WTC11 (cell line): ENCODE measurements around the gene TBR1. TPM values are rescaled to one million over a fixed set of nuclear protein-coding genes. Genes with fewer than 3 reads are reported as not detected.
A peak's percentile ranks its signal among the peaks of the same experiment; 100 is the strongest.

ENCODE experiments used
- ATAC-seq: fragments of 200-7000 bp; cut with Tn5 transposase; 2 replicates; pipeline ENCODE4 v1.10.0; 2021; ENCODE audit warnings: mild to moderate bottlenecking, moderate library complexity
- CTCF ChIA-PET: fragments of 300-600 bp; sonication (Branson Sonifier 250); formaldehyde crosslinking; loops from one replicate; lab custom pipeline; 2021; ENCODE audit warnings: antibody characterized with exemption; lab: Charles Lee
- POLR2A ChIA-PET: fragments of 350-600 bp; sonication (Branson Sonifier 250); formaldehyde crosslinking; loops from one replicate; lab custom pipeline; 2021; ENCODE audit warnings: antibody characterized with exemption; lab: Charles Lee
- DNase-seq: peaks from one replicate; pipeline ENCODE4 v3.0.0; 2021; ENCODE audit warnings: low spot score
- H3K27ac Mint-ChIP-seq: 2 replicates; pipeline ENCODE4 v1.8.0; 2021; ENCODE audit warnings: mixed read lengths
- H3K27me3 Mint-ChIP-seq: 2 replicates; pipeline ENCODE4 v1.8.0; 2021; ENCODE audit warnings: low read depth, mild to moderate bottlenecking, moderate library complexity, mixed read lengths
- H3K36me3 Mint-ChIP-seq: 2 replicates; pipeline ENCODE4 v1.8.0; 2021; ENCODE audit warnings: mixed read lengths
- H3K4me1 Mint-ChIP-seq: 2 replicates; pipeline ENCODE4 v1.8.0; 2022; ENCODE audit warnings: mixed read lengths
- H3K4me3 Mint-ChIP-seq: 2 replicates; pipeline ENCODE4 v1.8.0; 2021; ENCODE audit warnings: mild to moderate bottlenecking, moderate library complexity, mixed read lengths
- H3K9me3 Mint-ChIP-seq: 2 replicates; pipeline ENCODE4 v1.8.0; 2021; ENCODE audit warnings: mixed read lengths
- ESRRA ChIP-seq: sonication (generic); formaldehyde crosslinking; IDR thresholded peaks from 2 replicates; pipeline ENCODE4 v1.8.1; 2022; ENCODE audit warnings: mild to moderate bottlenecking, missing genetic modification reagents, borderline replicate concordance
- ETV6 ChIP-seq: sonication (generic); formaldehyde crosslinking; IDR thresholded peaks from 2 replicates; pipeline ENCODE4 v1.8.1; 2022; ENCODE audit warnings: mild to moderate bottlenecking, missing genetic modification reagents
- GABPB1 ChIP-seq: sonication (generic); formaldehyde crosslinking; IDR thresholded peaks from 2 replicates; pipeline ENCODE4 v1.8.1; 2023; ENCODE audit warnings: mild to moderate bottlenecking, missing genetic modification reagents
- HMGA2 ChIP-seq: fragments of 250-450 bp; sonication (Bioruptor Pico); IDR thresholded peaks from 2 replicates; pipeline ENCODE4 v1.4.0; 2021; ENCODE audit warnings: mild to moderate bottlenecking, moderate library complexity
- MYBL2 ChIP-seq: sonication (generic); formaldehyde crosslinking; IDR thresholded peaks from 2 replicates; pipeline ENCODE4 v1.8.1; 2023; ENCODE audit warnings: mild to moderate bottlenecking, moderate library complexity, missing genetic modification reagents
- NFATC4 ChIP-seq: fragments of 250-450 bp; sonication (Bioruptor Pico); IDR thresholded peaks from 2 replicates; pipeline ENCODE4 v1.9.0; 2021; ENCODE audit warnings: mild to moderate bottlenecking
- NFYB ChIP-seq: sonication (generic); formaldehyde crosslinking; conservative IDR thresholded peaks from 2 replicates; pipeline ENCODE4 v1.8.0; 2022; ENCODE audit warnings: low read depth, missing genetic modification reagents
- NR1H2 ChIP-seq: sonication (generic); formaldehyde crosslinking; IDR thresholded peaks from 2 replicates; pipeline ENCODE4 v1.9.0; 2021; ENCODE audit warnings: mild to moderate bottlenecking, moderate library complexity, missing genetic modification reagents
- ZNF138 ChIP-seq: sonication (generic); formaldehyde crosslinking; conservative IDR thresholded peaks from 2 replicates; pipeline ENCODE4 v1.8.1; 2022; ENCODE audit warnings: mild to moderate bottlenecking, moderate library complexity, missing genetic modification reagents
- ZNF423 ChIP-seq: fragments of 250-450 bp; sonication (Bioruptor Pico); IDR thresholded peaks from 2 replicates; pipeline ENCODE4 v2.1.2; 2022; ENCODE audit warnings: mild to moderate bottlenecking, moderate library complexity
- total RNA-seq: library from RNA; stranded (reverse); gene quantifications from 3 replicates; pipeline ENCODE4 v1.2.3, GENCODE V29; 2021
- TF ChIP-seq, protein P1 (sequence below): fragments of 250-450 bp; sonication (Bioruptor Pico); conservative IDR thresholded peaks from 2 replicates; pipeline ENCODE4 v1.9.0; 2021; ENCODE audit warnings: mild to moderate bottlenecking
- TF ChIP-seq, protein P2 (sequence below): sonication (generic); formaldehyde crosslinking; conservative IDR thresholded peaks from 2 replicates; pipeline ENCODE4 v1.8.1; 2023; ENCODE audit warnings: mild to moderate bottlenecking, low read depth, missing genetic modification reagents, moderate library complexity
- TF ChIP-seq, protein P3 (sequence below): sonication (generic); formaldehyde crosslinking; IDR thresholded peaks from 2 replicates; pipeline ENCODE4 v1.8.1; 2022; ENCODE audit warnings: mild to moderate bottlenecking, moderate library complexity, missing genetic modification reagents
- TF ChIP-seq, protein P4 (sequence below): fragments of 250-450 bp; sonication (Bioruptor Pico); IDR thresholded peaks from 2 replicates; pipeline ENCODE4 v1.9.0; 2021; ENCODE audit warnings: moderate library complexity, mild to moderate bottlenecking, inconsistent platforms, borderline replicate concordance
- TF ChIP-seq, protein P5 (sequence below): sonication (generic); formaldehyde crosslinking; IDR thresholded peaks from 2 replicates; pipeline ENCODE4 v1.8.1; 2023; ENCODE audit warnings: mild to moderate bottlenecking, moderate library complexity, missing genetic modification reagents
- TF ChIP-seq, protein P6 (sequence below): sonication (generic); formaldehyde crosslinking; IDR thresholded peaks from 2 replicates; pipeline ENCODE4 v1.8.1; 2023; ENCODE audit warnings: mild to moderate bottlenecking, missing genetic modification reagents, borderline replicate concordance

Gene TBR1
- total RNA-seq, 1 experiment from 2014 or later, result not detected

DNA sequence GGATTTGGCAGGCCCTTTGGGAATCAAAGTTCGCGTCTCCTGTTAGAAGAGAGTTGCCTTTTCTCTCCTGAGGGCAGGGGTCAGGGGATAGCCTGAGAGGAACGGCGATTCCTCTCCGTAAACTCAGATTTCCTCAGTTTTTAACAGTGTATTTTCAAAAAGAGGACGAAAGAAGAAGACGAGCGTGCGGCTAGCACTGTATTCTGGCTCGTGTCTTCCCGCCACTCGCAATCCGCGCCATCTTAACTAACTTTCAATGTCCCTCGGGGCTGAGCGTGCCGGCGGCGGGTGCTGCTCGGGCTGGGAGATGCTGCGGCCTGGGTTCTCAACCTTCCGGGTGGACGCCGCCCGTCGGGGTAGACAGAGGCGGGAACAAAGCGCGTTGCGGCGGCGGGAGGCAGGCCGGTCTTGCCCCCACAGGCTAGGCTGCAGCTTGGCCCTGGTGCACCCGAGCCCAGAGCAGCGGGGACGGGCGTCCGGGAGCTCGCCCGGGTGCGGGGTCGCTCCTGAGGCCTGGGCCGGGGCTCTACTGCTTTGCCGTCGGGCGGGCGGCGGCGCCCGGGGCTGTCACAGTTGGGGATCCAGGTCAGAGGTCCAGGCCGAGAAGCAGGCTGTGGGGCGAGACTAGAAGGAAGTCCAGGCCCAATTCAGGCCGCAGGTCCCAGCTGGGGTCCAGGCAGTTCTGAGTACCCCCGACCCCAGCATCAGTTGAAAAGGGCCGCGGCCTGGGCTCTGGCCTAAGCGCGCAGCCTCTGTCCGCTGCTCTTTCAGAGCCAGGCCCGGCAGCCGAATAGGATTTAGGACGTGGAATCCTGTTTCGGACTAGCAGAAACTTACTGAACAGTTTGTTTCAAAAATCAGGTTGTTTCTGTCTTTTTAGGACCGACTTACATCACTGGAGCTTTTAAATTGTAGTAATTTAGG is 11.8 kb downstream of the TBR1 start:
- Mint-ChIP-seq H3K36me3 (no peaks in the 10 kb centered on the region), H3K9me3 (no peaks in the 10 kb centered on the region), H3K4me1 (peaks cover 27% of the 10 kb centered on the region), H3K4me3 (peak overlapping the region; percentile 81), H3K27ac (no peak overlapping the region), H3K27me3 (peaks cover 96% of the 10 kb centered on the region)
- TF ChIP-seq, protein P1, sequence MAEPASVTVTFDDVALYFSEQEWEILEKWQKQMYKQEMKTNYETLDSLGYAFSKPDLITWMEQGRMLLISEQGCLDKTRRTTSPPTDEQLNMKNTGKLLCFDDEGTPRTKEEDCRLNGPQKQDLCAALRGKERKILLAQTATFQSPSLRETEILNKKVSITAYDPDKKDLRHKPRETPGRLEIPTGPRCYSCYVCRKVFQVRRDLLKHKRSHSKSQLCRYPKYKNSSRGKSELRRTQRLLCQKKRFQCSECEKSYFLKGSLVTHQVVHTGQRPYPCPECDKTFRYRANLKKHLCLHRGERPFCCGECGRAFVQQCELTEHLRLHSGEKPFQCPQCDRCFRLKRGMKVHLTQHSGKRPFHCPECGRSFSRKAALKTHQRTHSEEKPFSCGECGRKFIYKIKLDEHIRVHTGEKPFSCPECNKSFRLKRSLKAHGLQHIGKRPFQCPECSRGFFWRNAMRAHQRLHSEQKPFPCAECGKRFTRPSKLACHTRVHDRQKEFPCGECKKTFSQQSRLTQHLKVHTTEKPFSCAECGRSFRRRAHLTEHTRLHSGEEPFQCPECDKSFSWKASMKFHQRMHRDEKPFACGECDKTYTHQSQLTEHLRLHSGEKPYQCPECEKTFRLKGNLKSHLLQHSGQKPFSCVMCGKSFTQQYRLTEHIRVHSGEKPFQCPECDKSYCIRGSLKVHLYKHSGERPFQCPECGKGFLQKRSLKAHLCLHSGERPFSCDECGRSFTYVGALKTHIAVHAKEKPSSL (CRISPR knock-in tag), result no peak
- no peak for TF ChIP-seq NR1H2 (CRISPR knock-in tag)
- TF ChIP-seq, protein P2, sequence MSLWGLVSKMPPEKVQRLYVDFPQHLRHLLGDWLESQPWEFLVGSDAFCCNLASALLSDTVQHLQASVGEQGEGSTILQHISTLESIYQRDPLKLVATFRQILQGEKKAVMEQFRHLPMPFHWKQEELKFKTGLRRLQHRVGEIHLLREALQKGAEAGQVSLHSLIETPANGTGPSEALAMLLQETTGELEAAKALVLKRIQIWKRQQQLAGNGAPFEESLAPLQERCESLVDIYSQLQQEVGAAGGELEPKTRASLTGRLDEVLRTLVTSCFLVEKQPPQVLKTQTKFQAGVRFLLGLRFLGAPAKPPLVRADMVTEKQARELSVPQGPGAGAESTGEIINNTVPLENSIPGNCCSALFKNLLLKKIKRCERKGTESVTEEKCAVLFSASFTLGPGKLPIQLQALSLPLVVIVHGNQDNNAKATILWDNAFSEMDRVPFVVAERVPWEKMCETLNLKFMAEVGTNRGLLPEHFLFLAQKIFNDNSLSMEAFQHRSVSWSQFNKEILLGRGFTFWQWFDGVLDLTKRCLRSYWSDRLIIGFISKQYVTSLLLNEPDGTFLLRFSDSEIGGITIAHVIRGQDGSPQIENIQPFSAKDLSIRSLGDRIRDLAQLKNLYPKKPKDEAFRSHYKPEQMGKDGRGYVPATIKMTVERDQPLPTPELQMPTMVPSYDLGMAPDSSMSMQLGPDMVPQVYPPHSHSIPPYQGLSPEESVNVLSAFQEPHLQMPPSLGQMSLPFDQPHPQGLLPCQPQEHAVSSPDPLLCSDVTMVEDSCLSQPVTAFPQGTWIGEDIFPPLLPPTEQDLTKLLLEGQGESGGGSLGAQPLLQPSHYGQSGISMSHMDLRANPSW (CRISPR knock-in tag), result no peak
- no peak for TF ChIP-seq MYBL2 (CRISPR knock-in tag)
- TF ChIP-seq HMGA2 (CRISPR knock-in tag), result no peak
- TF ChIP-seq, protein P3, sequence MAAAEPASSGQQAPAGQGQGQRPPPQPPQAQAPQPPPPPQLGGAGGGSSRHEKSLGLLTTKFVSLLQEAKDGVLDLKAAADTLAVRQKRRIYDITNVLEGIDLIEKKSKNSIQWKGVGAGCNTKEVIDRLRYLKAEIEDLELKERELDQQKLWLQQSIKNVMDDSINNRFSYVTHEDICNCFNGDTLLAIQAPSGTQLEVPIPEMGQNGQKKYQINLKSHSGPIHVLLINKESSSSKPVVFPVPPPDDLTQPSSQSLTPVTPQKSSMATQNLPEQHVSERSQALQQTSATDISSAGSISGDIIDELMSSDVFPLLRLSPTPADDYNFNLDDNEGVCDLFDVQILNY (CRISPR knock-in tag), result peak; percentile 74; the same call in 1 of the 2 replicates
- TF ChIP-seq, protein P4, sequence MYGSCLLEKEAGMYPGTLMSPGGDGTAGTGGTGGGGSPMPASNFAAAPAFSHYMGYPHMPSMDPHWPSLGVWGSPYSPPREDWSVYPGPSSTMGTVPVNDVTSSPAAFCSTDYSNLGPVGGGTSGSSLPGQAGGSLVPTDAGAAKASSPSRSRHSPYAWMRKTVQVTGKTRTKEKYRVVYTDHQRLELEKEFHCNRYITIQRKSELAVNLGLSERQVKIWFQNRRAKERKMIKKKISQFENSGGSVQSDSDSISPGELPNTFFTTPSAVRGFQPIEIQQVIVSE (CRISPR knock-in tag), result no peak
- no peak for TF ChIP-seq ETV6
- peak; percentile 46 for TF ChIP-seq ZNF423 (CRISPR knock-in tag)
- TF ChIP-seq, protein P5, sequence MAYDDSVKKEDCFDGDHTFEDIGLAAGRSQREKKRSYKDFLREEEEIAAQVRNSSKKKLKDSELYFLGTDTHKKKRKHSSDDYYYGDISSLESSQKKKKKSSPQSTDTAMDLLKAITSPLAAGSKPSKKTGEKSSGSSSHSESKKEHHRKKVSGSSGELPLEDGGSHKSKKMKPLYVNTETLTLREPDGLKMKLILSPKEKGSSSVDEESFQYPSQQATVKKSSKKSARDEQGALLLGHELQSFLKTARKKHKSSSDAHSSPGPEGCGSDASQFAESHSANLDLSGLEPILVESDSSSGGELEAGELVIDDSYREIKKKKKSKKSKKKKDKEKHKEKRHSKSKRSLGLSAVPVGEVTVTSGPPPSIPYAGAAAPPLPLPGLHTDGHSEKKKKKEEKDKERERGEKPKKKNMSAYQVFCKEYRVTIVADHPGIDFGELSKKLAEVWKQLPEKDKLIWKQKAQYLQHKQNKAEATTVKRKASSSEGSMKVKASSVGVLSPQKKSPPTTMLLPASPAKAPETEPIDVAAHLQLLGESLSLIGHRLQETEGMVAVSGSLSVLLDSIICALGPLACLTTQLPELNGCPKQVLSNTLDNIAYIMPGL (CRISPR knock-in tag), result 0 out of 2 replicates have a peak, but pooled peaks have one; percentile 51
- TF ChIP-seq, protein P6, sequence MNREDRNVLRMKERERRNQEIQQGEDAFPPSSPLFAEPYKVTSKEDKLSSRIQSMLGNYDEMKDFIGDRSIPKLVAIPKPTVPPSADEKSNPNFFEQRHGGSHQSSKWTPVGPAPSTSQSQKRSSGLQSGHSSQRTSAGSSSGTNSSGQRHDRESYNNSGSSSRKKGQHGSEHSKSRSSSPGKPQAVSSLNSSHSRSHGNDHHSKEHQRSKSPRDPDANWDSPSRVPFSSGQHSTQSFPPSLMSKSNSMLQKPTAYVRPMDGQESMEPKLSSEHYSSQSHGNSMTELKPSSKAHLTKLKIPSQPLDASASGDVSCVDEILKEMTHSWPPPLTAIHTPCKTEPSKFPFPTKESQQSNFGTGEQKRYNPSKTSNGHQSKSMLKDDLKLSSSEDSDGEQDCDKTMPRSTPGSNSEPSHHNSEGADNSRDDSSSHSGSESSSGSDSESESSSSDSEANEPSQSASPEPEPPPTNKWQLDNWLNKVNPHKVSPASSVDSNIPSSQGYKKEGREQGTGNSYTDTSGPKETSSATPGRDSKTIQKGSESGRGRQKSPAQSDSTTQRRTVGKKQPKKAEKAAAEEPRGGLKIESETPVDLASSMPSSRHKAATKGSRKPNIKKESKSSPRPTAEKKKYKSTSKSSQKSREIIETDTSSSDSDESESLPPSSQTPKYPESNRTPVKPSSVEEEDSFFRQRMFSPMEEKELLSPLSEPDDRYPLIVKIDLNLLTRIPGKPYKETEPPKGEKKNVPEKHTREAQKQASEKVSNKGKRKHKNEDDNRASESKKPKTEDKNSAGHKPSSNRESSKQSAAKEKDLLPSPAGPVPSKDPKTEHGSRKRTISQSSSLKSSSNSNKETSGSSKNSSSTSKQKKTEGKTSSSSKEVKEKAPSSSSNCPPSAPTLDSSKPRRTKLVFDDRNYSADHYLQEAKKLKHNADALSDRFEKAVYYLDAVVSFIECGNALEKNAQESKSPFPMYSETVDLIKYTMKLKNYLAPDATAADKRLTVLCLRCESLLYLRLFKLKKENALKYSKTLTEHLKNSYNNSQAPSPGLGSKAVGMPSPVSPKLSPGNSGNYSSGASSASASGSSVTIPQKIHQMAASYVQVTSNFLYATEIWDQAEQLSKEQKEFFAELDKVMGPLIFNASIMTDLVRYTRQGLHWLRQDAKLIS, result no peak
- TF ChIP-seq GABPB1 (CRISPR knock-in tag), result no peak
- TF ChIP-seq ZNF138 (CRISPR knock-in tag), result no peak
- no peak for TF ChIP-seq NFATC4 (CRISPR knock-in tag)
- TF ChIP-seq ESRRA, result no peak
- TF ChIP-seq NFYB (CRISPR knock-in tag), result no peak
- ChIA-PET POLR2A (interaction anchor here (0.5 to 2.4 kb wide), 3 partner anchors 10 to 85 kb away, joined by 3 to 5 read pairs (median 3); no protein-coding TSS in a partner anchor), CTCF (interaction anchor here (0.9 to 1.4 kb wide), 3 partner anchors 14 to 146 kb away, joined by 3 to 6 read pairs (median 5); no protein-coding TSS in a partner anchor)
- DNase-seq, result peak; percentile 52
- ATAC-seq, result peak; percentile 29
